GM18498 (cell line): ENCODE data around the gene PDE4D.

Experiments
- ATAC-seq: cut with Tn5 transposase; IDR thresholded peaks from one replicate; pipeline ENCODE4 v1.9.1; 2021; ENCODE audit warnings: mild to moderate bottlenecking, moderate library complexity; ENCODE audit not compliant: unreplicated experiment

Gene PDE4D

DNA sequence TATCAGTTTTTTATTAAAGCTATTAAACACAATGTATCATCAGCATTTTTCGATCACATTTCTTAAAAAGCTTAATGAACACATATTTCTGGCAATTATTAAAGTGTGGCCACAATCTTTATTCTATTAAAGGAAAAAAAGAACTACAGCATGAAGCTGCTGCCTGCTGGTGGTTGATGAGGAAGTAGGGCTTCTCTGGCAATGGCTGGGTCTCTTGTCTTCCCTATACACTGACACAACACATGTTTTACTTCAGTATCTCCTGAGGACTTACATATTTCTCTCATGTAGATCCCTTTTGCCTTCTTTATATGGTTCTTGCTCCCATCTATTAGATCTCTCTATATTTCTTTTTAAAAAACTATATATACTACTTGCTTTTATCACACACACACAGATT is 719.9 kb downstream of the PDE4D start:
- no peak for ATAC-seq

- ATAC-seq = no peak
These were observed 722.4 kb downstream of the PDE4D start for GRCh38 chr5:59171131-59171530.

DNA sequence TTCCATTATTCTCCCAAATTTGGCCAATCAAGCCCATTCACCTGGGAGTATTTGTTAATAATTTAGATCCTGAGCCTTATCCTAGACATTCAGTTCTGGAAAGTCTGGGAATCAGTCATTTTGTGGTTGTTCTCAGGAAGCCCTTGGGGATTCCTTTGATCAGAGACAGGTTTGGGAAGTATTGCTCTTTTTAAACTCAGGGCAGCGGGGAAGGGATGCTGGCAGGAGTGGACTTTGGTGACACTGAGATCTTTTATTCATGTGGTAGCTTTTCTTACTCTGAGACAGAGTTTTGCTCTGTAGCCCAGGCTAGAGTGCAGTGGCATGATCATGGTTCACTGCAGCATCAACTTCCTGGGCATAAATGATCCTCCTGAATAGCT is 723.8 kb downstream of the PDE4D start:
- no peak for ATAC-seq

GRCh38 chr5:59169081-59169767 is 724.3 kb downstream of the PDE4D start:
- no peak for ATAC-seq

- ATAC-seq = no peak
These were observed 725.5 kb downstream of the PDE4D start for GRCh38 chr5:59168067-59168466.

GRCh38 chr5:59164041-59164830 is 729.3 kb downstream of the PDE4D start:
- ATAC-seq = no peak

DNA sequence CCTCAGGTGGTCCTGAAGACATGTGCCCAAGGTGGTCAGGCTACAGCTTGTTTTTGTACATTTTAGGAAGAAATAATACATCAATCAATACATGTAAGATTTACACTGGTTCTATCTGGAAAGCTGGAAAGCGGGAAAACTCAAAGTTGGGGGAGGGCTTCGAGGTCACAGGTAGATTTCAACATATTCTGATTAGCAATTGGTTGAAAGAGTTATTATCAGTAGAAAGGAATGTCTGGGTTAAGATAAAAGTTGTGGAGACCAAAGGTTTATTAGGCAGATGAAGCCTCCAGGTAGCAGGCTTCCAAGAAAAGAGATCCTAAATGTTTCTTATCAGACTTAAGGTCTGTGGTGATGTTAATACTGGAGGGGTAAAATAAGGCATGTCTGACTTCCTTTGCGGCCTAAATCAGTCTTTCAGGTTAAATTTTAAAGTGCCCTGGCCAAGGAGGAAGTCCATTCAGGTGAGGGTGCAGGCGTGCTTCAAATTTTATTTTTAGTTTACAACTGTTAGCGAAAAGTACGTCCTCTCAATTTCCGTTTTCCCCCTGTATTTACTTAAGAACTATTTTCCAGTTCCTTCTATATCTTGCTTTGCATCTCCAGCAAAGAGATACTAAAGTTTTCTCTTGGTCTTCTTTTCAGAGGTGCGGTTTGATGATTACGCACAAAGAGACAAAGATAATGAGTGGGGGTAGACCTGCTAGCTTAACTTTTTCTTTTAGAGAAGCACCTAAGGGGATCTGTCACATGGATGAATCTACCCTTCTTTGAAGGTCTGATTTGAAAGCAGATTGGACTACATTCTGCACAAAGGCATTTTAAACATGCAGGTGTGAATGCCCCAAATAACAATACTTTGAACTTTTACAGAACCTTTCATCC is 732.1 kb downstream of the PDE4D start:
- ATAC-seq = no peak

DNA sequence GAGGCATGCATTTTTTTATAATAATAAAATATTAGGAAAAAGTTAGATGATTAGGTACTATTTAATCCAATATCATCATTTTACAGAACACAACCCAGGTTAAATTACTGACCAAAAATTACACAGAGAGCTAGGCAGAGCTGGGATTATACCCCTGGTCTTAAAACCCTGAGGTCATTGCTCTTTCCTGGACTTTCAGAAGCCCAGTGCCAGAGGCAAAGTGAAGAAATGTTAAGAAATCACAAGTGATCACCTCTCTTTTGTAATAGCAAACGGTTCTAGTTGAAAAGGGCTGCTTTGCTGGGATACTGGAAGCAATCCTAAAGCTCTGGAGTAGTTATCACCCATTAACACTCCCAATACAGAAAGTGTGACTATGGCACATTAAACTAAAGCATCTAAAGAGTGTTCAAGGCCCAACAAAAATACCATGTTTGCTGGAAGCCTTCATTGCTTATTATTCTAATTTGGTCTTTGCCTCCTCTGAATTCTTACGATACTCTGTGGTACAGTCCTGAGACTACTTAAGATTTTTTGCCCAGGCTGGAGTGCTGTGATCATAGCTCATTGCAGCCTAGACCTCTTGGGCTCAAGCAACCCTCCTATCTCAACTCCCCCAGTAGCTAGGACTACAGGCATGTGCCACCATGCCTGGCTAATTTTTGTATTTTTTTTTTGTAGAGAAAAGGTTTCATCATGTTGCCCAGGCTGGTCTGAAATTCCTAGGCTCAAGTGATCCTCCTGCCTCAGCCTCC is 734.7 kb downstream of the PDE4D start:
- no peak for ATAC-seq

GRCh38 chr5:59158165-59158564 is 735.4 kb downstream of the PDE4D start:
- no peak for ATAC-seq

GRCh38 chr5:59157068-59157467 is 736.5 kb downstream of the PDE4D start:
- no peak for ATAC-seq

DNA sequence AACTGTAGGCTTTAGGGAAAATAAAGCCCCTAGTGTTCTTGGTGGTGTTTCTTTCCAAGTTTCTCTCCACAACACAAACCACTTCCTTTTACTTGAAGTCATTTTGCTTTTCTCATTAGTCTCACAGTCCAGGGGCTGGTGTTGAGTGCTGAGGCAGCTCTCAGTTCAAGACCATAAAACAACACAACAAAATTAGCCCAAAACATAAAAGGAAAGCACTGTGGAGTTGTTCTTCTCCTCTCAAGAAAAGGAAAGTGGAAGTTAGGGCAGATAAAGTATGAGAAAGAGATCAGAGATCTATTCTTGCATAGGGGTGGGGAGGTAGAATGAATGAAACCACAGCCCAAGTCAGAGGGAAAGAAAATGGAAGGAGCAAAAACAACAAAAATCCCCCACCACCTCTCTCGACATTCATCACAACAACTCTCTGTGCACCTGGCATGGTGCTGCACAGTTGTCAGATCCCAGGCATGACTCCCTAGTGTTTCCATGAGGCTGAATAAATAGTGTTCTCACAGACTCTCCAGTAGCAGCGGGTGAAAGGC is 740.8 kb downstream of the PDE4D start:
- ATAC-seq = peak; percentile 74

DNA sequence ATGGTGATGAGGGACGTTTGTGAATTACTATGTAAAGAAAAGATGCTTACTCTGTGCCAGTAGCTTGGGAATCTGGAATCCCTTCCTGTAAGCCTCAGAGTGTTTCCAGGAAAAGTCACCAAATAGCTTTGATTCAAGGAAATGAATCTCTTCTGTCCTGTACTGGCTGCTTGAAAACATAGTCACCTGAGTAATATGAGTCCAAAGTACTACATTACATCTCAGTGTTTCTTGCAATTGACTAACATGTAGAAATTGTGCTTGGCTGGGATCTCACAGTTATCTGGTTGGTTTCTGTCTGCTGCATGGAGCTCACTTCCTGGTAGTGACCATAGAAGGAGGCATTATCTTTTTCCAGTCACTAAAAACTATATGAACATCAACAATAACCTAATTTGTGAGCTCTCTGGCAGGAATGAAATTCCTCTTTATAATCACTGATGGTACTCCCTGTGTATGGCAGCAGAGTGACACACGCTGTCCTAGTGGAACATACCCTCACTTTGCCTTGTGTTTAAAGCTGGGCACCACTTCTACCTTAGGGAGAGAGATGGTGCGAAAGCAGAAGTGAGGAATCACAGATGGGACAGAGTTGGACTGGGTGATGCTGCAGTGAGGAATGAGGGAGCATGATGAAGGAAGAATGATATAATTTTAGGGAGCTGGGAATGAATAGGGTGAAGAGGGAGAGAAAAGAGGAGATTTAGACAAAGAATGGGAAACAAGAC is 742.2 kb downstream of the PDE4D start:
- ATAC-seq = no peak

DNA sequence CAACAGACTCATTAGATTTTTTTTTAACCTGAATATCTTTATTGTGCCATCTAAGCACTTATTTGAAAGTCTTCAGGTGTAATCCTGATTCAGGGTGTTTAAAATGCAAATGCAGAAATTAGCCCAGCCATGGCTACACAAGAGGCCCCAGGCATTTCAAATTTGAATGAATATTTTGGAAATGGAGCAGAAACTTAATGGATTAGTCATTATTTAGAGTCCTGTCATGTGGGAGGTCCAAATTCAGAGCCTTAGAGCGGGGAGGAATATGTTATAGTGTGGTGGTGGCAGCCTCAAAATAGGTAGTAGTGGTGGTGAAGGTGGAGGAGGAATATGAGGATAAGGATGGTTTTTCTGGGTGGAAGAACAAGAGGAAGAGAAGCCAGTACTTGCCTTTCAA is 743.7 kb downstream of the PDE4D start:
- no peak for ATAC-seq

DNA sequence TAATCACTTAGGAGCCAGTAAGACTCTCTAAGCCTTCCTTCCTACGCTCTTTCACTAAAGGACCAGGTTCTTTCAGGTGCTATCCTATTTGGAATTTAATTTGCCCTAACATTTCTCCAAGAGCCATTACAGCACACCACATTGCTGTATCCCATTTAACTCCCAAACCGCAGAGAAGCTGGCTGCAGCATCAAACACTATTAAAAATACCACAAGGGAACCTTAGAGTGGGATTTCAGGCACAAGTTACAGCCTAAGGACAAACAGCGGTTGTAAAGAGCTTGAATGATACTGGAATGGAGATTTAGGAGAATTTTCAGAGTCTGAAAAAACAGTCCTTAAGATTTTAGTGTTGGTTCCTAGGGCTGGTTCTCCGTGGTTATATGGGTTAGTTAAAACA is 744.3 kb downstream of the PDE4D start:
- no peak for ATAC-seq

DNA sequence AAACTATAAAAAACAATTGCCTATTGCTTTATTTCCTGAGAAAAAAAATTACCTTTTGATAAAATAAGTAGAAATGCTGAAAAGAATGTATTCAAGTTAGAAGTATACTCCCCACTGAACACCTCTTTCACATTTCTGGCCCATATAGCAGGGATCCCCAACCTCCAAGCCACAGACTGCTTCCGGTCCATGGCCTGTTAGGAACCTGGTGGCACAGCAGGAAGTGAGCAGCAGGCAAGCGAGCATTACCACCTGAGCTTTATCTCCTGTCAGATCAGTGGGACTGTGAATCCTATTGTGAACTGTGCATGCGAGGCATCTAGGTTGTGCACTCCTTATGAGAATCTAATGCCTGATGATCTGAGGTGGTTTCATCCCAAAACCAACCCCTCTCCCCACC is 746.8 kb downstream of the PDE4D start:
- no peak for ATAC-seq

GRCh38 chr5:59143926-59144333 is 749.6 kb downstream of the PDE4D start:
- peak; percentile 98 for ATAC-seq

- no peak for ATAC-seq
These were observed 750.6 kb downstream of the PDE4D start for GRCh38 chr5:59142927-59143326.

DNA sequence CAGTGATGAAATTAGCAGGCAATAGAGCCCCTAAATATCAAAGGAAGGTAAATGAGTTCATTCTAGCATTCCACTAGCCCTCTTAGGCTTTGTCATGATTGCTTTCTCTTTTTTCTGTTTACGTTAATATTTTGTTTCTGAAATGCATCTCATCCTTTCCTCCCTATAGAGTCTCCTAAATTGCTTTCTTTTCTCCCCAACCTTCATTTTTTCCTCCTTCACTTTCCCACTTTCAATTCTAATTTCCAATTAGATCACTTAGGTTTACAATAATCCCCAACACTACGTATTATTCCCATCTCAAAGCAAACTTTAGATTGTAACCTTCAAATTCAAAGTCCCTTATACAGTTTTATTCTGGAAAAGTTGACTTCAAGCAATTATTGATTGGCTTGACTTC is 751.4 kb downstream of the PDE4D start:
- no peak for ATAC-seq

- no peak for ATAC-seq
These were observed 753.4 kb downstream of the PDE4D start for GRCh38 chr5:59140133-59140532.

GRCh38 chr5:59139695-59140094 is 753.8 kb downstream of the PDE4D start:
- no peak for ATAC-seq
